Activated T-cell treated with anti-CD3 and anti-CD28 coated beads, Interleukin-2, amount 50 U/mL, for 48 hours (primary cell): Measurements from ENCODE around the gene SPP1.

Experiments
- DNase-seq, 2 experiments: peaks; one replicate each; pipeline ENCODE4 v3.0.0-alpha.2; 2020

The SPP1 gene

GRCh38 chr4:88027611-88028608, 52.4 kb downstream of the SPP1 start:
- no peak for DNase-seq

- no peak for DNase-seq
These were observed 53.4 kb downstream of the SPP1 start for GRCh38 chr4:88028946-88029345.

- DNase-seq = no peak
These were observed 54.0 kb downstream of the SPP1 start for GRCh38 chr4:88029556-88029955.

- no peak for DNase-seq
These were observed 55.2 kb downstream of the SPP1 start for GRCh38 chr4:88030565-88031310.
